Progenitor cell of endocrine pancreas (in vitro differentiated cells): ENCODE measurements around the gene KRT35. TPM values are rescaled to one million over a fixed set of nuclear protein-coding genes. Genes with fewer than 3 reads are reported as not detected.

ENCODE experiments used
- DNase-seq: peaks from one replicate; pipeline ENCODE4 v3.0.0; 2021; ENCODE audit warnings: low spot score; ENCODE audit not compliant: unreplicated experiment
- H3K27ac Mint-ChIP-seq: 2 replicates; pipeline ENCODE4 v1.8.0; 2021; ENCODE audit warnings: mild to moderate bottlenecking, moderate library complexity, mixed read lengths
- H3K27me3 Mint-ChIP-seq: 2 replicates; pipeline ENCODE4 v1.8.0; 2021; ENCODE audit warnings: mixed read lengths
- H3K36me3 Mint-ChIP-seq: 2 replicates; pipeline ENCODE4 v1.8.0; 2022; ENCODE audit warnings: mixed read lengths; ENCODE audit not compliant: insufficient read depth
- H3K4me1 Mint-ChIP-seq: 2 replicates; pipeline ENCODE4 v1.8.0; 2021; ENCODE audit warnings: low read depth, mixed read lengths
- H3K4me3 Mint-ChIP-seq: 2 replicates; pipeline ENCODE4 v1.8.0; 2021; ENCODE audit warnings: low read depth, mild to moderate bottlenecking, moderate library complexity, mixed read lengths
- H3K9me3 Mint-ChIP-seq: 2 replicates; pipeline ENCODE4 v1.8.0; 2021; ENCODE audit warnings: low read depth, mixed read lengths
- total RNA-seq: library from RNA; stranded (reverse); gene quantifications from 2 replicates; pipeline ENCODE4 v1.2.1, GENCODE V29; 2021
- TF ChIP-seq, protein P1 (sequence below): fragments of 200-600 bp; sonication (generic); IDR thresholded peaks from one replicate; pipeline ENCODE4 v1.5.0; 2021; ENCODE audit warnings: antibody characterized with exemption, mild to moderate bottlenecking; ENCODE audit not compliant: unreplicated experiment

KRT35 gene
- total RNA-seq, 1 donor from 2014 or later: not detected

DNA sequence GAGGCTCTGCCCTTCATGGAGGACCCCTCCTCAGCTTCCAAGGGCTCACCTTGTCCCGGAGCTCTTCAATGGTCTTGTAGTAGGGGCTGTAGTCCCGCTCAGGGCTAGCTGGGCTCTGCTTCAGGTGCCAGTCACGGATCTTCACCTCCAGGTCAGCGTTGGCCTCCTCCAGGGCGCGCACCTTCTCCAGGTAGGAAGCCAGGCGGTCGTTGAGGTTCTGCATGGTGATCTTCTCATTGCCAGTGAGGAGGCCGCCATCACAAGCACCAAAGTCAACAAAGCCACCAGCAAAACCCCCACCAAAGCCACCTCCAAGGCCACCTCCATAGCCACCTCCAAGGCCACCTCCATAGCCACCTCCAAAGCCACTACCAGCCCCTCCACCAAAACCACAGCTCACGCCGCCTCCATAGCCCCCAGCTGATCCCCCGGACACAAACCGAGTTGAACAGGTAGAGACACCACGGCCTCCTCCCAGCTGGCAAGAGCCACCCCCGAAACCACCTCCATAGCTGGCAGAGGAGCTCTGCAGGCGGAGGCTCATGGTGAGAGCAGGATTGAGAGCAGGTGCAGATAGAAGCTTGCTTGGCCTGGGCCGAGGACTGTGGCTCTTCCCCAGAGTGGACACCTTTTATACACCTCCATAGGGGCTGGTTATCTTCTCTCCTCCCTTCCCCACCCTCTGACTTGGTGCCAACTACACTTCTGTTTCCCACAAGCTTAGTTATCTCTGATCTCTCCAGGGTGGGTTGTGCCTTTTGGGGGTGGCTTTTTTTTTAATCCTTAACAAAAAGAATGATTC is 24.3 kb upstream of the KRT35 start, which contains the start of gene KRT13:
KRT13 (minus strand) TSS at position 606 of the 802 bp plus-strand sequence; CDS start at position 544, 62 bp downstream.
- TF ChIP-seq, protein P1, sequence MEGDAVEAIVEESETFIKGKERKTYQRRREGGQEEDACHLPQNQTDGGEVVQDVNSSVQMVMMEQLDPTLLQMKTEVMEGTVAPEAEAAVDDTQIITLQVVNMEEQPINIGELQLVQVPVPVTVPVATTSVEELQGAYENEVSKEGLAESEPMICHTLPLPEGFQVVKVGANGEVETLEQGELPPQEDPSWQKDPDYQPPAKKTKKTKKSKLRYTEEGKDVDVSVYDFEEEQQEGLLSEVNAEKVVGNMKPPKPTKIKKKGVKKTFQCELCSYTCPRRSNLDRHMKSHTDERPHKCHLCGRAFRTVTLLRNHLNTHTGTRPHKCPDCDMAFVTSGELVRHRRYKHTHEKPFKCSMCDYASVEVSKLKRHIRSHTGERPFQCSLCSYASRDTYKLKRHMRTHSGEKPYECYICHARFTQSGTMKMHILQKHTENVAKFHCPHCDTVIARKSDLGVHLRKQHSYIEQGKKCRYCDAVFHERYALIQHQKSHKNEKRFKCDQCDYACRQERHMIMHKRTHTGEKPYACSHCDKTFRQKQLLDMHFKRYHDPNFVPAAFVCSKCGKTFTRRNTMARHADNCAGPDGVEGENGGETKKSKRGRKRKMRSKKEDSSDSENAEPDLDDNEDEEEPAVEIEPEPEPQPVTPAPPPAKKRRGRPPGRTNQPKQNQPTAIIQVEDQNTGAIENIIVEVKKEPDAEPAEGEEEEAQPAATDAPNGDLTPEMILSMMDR: no peak
- Mint-ChIP-seq H3K36me3 (no peaks in the 10 kb centered on the region), H3K9me3 (no peaks in the 10 kb centered on the region), H3K4me1 (peaks cover 16% of the 10 kb centered on the region), H3K27ac (peak within 1 kb of the TSS; percentile 27), H3K4me3 (no peak within 1 kb of the TSS), H3K27me3 (peaks cover 11% of the 10 kb centered on the region)
- DNase-seq: no peak

GRCh38 chr17:41504246-41504977 is 23.5 kb upstream of the KRT35 start:
- Mint-ChIP-seq H3K27me3 (peaks cover 16% of the 10 kb centered on the region), H3K9me3 (no peaks in the 10 kb centered on the region), H3K27ac (no peak overlapping the region), H3K36me3 (no peaks in the 10 kb centered on the region), H3K4me3 (no peak overlapping the region), H3K4me1 (peaks cover 16% of the 10 kb centered on the region)
- no peak for DNase-seq
- TF ChIP-seq, protein P1: no peak

DNA sequence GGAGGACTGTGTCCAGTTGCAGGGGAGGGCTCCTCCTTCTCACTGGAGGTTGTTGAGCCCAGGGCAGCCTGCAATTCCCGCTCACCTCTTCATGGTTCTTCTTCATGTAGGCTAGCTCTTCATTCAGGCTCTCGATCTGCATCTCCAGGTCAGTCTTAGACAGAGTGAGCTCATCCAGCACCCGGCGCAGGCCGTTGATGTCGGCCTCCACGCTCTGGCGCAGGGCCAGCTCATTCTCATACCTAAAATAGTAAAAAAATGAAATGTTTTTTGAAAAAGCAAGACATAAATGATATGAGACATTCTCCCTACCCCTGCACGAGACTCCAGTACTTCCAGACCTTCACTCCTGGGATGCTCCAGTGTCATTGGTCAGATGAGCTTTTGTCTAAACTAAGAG is 22.3 kb upstream of the KRT35 start:
- Mint-ChIP-seq H3K27ac (no peak overlapping the region), H3K4me1 (peaks cover 16% of the 10 kb centered on the region), H3K27me3 (peaks cover 19% of the 10 kb centered on the region), H3K9me3 (no peaks in the 10 kb centered on the region), H3K36me3 (no peaks in the 10 kb centered on the region), H3K4me3 (no peak overlapping the region)
- TF ChIP-seq, protein P1: no peak
- no peak for DNase-seq

GRCh38 chr17:41500131-41500911 is 19.4 kb upstream of the KRT35 start:
- H3K4me1 Mint-ChIP-seq: peaks cover 2% of the 10 kb centered on the region
- no peaks in the 10 kb centered on the region for H3K9me3 Mint-ChIP-seq
- H3K36me3 Mint-ChIP-seq: no peaks in the 10 kb centered on the region
- DNase-seq: no peak
- H3K27me3 Mint-ChIP-seq: peaks cover 21% of the 10 kb centered on the region
- no peak overlapping the region for H3K27ac Mint-ChIP-seq
- TF ChIP-seq, protein P1: no peak
- no peak overlapping the region for H3K4me3 Mint-ChIP-seq

DNA sequence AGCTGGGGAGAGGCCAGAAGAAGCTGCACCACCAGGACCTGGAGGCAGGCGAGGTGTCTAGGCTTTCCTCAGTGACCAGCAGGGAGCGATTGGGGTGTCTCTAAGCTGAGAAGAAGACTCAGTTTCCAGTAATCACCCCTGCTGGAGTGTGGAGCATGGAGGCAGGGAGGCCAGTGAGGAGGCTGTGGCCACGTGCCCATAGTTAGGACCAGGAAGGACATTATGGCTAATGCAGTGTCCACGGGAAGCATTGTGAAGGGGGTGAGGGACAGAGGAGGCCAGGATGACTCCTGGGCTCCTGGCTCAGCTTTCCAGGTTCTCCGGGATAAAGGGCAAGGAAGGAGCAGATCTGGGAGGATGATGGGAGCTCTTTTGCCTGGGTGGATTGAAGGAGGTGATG is 18.8 kb upstream of the KRT35 start:
- no peak overlapping the region for H3K27ac Mint-ChIP-seq
- H3K4me3 Mint-ChIP-seq: no peak overlapping the region
- TF ChIP-seq, protein P1: no peak
- peaks cover 21% of the 10 kb centered on the region for H3K27me3 Mint-ChIP-seq
- peaks cover 2% of the 10 kb centered on the region for H3K4me1 Mint-ChIP-seq
- H3K36me3 Mint-ChIP-seq: no peaks in the 10 kb centered on the region
- DNase-seq: no peak
- no peaks in the 10 kb centered on the region for H3K9me3 Mint-ChIP-seq
